HEK293T (cell line): ENCODE data around the gene KCNJ13.

ENCODE experiments used
- ARNT ChIP-seq: fragments of 450-650 bp; IDR thresholded peaks from 2 replicates; pipeline ENCODE4 v1.6.1; 2017; ENCODE audit warnings: mild to moderate bottlenecking
- FOXA1 ChIP-seq: fragments of 450-650 bp; IDR thresholded peaks from 2 replicates; pipeline ENCODE4 v1.6.1; 2016; ENCODE audit warnings: mild to moderate bottlenecking
- FOXK2 ChIP-seq: fragments of 450-650 bp; IDR thresholded peaks from 2 replicates; pipeline ENCODE4 v1.6.1; 2016; ENCODE audit warnings: mild to moderate bottlenecking
- FOXM1 ChIP-seq: fragments of 450-650 bp; IDR thresholded peaks from 2 replicates; pipeline ENCODE4 v1.6.1; 2017; ENCODE audit warnings: mild to moderate bottlenecking, borderline replicate concordance
- NFRKB ChIP-seq: fragments of 450-650 bp; IDR thresholded peaks from 2 replicates; pipeline ENCODE4 v1.6.1; 2016; ENCODE audit warnings: mild to moderate bottlenecking, moderate library complexity
- SP1 ChIP-seq: fragments of 450-650 bp; IDR thresholded peaks from 2 replicates; pipeline ENCODE4 v1.6.1; 2017
- SUZ12 ChIP-seq: fragments of 450-650 bp; IDR thresholded peaks from 2 replicates; pipeline ENCODE4 v1.6.1; 2016; ENCODE audit warnings: mild to moderate bottlenecking
- TARDBP ChIP-seq: fragments of 450-650 bp; IDR thresholded peaks from 2 replicates; pipeline ENCODE4 v1.6.1; 2016
- ZNF384 ChIP-seq: fragments of 450-650 bp; IDR thresholded peaks from 2 replicates; pipeline ENCODE4 v1.6.1; 2016

DNA sequence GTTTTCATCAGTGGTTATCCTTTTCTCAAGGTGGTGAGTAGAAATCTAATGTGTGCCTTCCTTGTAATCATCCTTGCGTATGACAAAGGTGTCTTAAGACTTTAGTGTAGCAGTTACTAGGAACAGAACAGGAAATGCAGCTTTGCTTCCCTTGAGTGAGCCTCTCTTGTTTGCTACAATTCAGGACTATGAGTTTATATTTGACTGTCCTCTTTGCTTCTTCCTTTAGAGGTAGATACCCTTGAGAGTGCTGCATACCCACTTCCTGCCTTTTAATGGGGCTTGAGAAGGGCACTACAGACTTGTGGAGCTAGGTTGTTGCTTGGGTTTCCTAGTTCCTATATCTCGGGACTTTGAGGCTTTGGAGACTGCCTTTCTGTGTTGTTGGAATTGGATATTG, 3.8 kb downstream of the KCNJ13 start:
- TF ChIP-seq ARNT (no peak), ZNF384 (no peak), SUZ12 (no peak), NFRKB (no peak), FOXM1 (no peak), FOXA1 (no peak), SP1 (no peak), TARDBP (no peak), FOXK2 (no peak)
